ENCODE results near the gene HMGN5.

- TF ChIP-seq CTCF (IDR thresholded peaks at IDR 0.05; ENCODE audit: insufficient read depth, low read length) (no peak), POLR2AphosphoS5 (IDR thresholded peaks at IDR 0.05; ENCODE audit: low read depth) (no peak), REST (IDR thresholded peaks at IDR 0.05; ENCODE audit: insufficient replicate concordance, low read depth) (no peak), GABPA (IDR thresholded peaks at IDR 0.05; ENCODE audit: low read depth) (no peak), SPI1 (IDR thresholded peaks at IDR 0.05; ENCODE audit: borderline replicate concordance, low read depth) (no peak)
Measured at GRCh38 chrX:81240701-81241331, 39.1 kb upstream of the HMGN5 start.
